Hepatocyte (in vitro differentiated cells): ENCODE results near the gene PRRG3. TPM values are rescaled to one million over a fixed set of nuclear protein-coding genes. Genes with fewer than 3 reads are reported as not detected.

Source experiments
- DNase-seq: peaks from one replicate; pipeline ENCODE4 v3.0.0-alpha.2; 2016; ENCODE audit warnings: low spot score
- H2AFZ ChIP-seq: fragments of 200-600 bp; sonication (generic); 2 replicates; pipeline ENCODE4 v1.6.0; 2016; ENCODE audit warnings: antibody characterized with exemption, mild to moderate bottlenecking
- H3K27ac ChIP-seq: fragments of 200-600 bp; sonication (generic); 2 replicates; pipeline ENCODE4 v1.5.1; 2016; ENCODE audit warnings: mild to moderate bottlenecking
- H3K27me3 ChIP-seq: fragments of 200-600 bp; sonication (generic); 2 replicates; pipeline ENCODE4 v1.6.1; 2016
- H3K36me3 ChIP-seq: fragments of 200-600 bp; sonication (generic); replicated peaks from 2 replicates; pipeline ENCODE4 v1.5.1; 2016; ENCODE audit warnings: low read depth; ENCODE audit not compliant: insufficient read depth
- H3K4me1 ChIP-seq: fragments of 200-600 bp; sonication (generic); 2 replicates; pipeline ENCODE4 v1.5.1; 2016; ENCODE audit warnings: mild to moderate bottlenecking, moderate library complexity; ENCODE audit not compliant: insufficient read depth
- H3K4me2 ChIP-seq: fragments of 200-600 bp; sonication (generic); 2 replicates; pipeline ENCODE4 v1.6.0; 2016
- H3K4me3 ChIP-seq: fragments of 200-600 bp; sonication (generic); 2 replicates; pipeline ENCODE4 v1.5.1; 2016; ENCODE audit warnings: mild to moderate bottlenecking
- H3K79me2 ChIP-seq: fragments of 200-600 bp; sonication (generic); 2 replicates; pipeline ENCODE4 v1.6.0; 2017; ENCODE audit warnings: mild to moderate bottlenecking
- H3K9me2 ChIP-seq: fragments of 200-600 bp; sonication (generic); replicated peaks from 2 replicates; pipeline ENCODE4 v1.6.0; 2017; ENCODE audit warnings: mild to moderate bottlenecking; ENCODE audit not compliant: insufficient read depth
- H3K9me3 ChIP-seq: fragments of 200-600 bp; sonication (generic); 2 replicates; pipeline ENCODE4 v1.5.1; 2016; ENCODE audit warnings: low read depth, mild to moderate bottlenecking
- H4K20me1 ChIP-seq: fragments of 200-600 bp; sonication (generic); 2 replicates; pipeline ENCODE4 v1.6.0; 2016; ENCODE audit warnings: mild to moderate bottlenecking; ENCODE audit not compliant: insufficient read depth, poor library complexity, severe bottlenecking
- EZH2 ChIP-seq: fragments of 200-600 bp; sonication (generic); IDR thresholded peaks from 2 replicates; pipeline ENCODE4 v1.6.1; 2016; ENCODE audit warnings: antibody characterized with exemption, mild to moderate bottlenecking, borderline replicate concordance
- EZH2phosphoT487 ChIP-seq: fragments of 200-600 bp; sonication (generic); IDR thresholded peaks from one replicate; pipeline ENCODE4 v1.6.1; 2018; ENCODE audit warnings: antibody characterized with exemption, mild to moderate bottlenecking, low read depth, moderate library complexity; ENCODE audit not compliant: unreplicated experiment, severe bottlenecking
- WGBS: methylation state at CpG from one replicate; pipeline ENCODE4 v1.1.6; 2016; ENCODE audit warnings: low lambda C conversion rate; ENCODE audit errors: missing lambda C conversion rate; 5-methylcytosine and 5-hydroxymethylcytosine counted together
- polyA plus RNA-seq: library from polyadenylated mRNA; unstranded; fragments of >200 nt; fragmentation: Nextera tagmentation; extraction: Ambion mirVana; gene quantifications from 2 replicates; pipeline ENCODE4 v1.2.1, GENCODE V29; 2016
- total RNA-seq: library from RNA; depleted of rRNA; stranded (reverse); fragments of >200 nt; gene quantifications from 2 replicates; pipeline ENCODE4 v1.2.3, GENCODE V29; 2014
- TF ChIP-seq, protein P1 (sequence below): fragments of 200-600 bp; sonication (generic); IDR thresholded peaks from 2 replicates; pipeline ENCODE4 v1.5.1; 2016; ENCODE audit warnings: antibody characterized with exemption, mild to moderate bottlenecking; ENCODE audit not compliant: poor library complexity

Gene PRRG3
- total and polyA plus RNA-seq, 2 experiments from 2014 or later = 0.17 to 0.22 TPM

DNA sequence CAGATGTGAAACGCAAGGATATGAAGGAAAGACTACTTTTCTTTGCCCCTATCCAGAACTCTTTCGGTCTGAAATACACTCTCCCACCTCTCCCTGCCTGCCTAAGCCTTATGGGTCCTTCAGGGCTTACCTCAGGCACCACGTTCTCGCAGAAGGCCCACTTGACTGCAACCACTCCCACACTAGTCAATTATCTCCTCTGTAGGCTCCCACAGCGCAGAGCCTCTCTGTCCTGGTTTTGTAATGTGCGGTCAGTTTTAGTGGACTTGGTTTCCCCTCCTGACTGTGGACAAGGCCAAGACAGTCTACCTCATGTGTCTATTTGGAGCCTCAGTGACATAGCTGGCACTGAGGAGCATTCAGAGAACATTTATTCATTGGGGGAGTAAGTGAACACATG lies 50.4 kb downstream of the PRRG3 start:
- no peaks in the 10 kb centered on the region for H4K20me1 ChIP-seq
- 68% methylated on average over 6 of the region's 6 CpGs for WGBS
- TF ChIP-seq, protein P1, sequence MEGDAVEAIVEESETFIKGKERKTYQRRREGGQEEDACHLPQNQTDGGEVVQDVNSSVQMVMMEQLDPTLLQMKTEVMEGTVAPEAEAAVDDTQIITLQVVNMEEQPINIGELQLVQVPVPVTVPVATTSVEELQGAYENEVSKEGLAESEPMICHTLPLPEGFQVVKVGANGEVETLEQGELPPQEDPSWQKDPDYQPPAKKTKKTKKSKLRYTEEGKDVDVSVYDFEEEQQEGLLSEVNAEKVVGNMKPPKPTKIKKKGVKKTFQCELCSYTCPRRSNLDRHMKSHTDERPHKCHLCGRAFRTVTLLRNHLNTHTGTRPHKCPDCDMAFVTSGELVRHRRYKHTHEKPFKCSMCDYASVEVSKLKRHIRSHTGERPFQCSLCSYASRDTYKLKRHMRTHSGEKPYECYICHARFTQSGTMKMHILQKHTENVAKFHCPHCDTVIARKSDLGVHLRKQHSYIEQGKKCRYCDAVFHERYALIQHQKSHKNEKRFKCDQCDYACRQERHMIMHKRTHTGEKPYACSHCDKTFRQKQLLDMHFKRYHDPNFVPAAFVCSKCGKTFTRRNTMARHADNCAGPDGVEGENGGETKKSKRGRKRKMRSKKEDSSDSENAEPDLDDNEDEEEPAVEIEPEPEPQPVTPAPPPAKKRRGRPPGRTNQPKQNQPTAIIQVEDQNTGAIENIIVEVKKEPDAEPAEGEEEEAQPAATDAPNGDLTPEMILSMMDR = no peak
- no peak for TF ChIP-seq EZH2phosphoT487
- no peak for TF ChIP-seq EZH2

GRCh38 chrX:151746502-151746901 lies 51.2 kb downstream of the PRRG3 start:
- no peak overlapping the region for H3K4me2 ChIP-seq

More for the DNA sequence above, 50.4 kb downstream of the PRRG3 start:
- no peak for DNase-seq
- H2AFZ ChIP-seq = no peak overlapping the region
- H3K4me2 ChIP-seq = no peak overlapping the region
- no peak overlapping the region for H3K27ac ChIP-seq
- H3K79me2 ChIP-seq = no peaks in the 10 kb centered on the region
- H3K4me3 ChIP-seq = no peak overlapping the region
- no peaks in the 10 kb centered on the region for H3K4me1 ChIP-seq
- no peaks in the 10 kb centered on the region for H3K9me2 ChIP-seq
- no peaks in the 10 kb centered on the region for H3K9me3 ChIP-seq
- H3K27me3 ChIP-seq = no peaks in the 10 kb centered on the region
- H3K36me3 ChIP-seq = no peaks in the 10 kb centered on the region

DNA sequence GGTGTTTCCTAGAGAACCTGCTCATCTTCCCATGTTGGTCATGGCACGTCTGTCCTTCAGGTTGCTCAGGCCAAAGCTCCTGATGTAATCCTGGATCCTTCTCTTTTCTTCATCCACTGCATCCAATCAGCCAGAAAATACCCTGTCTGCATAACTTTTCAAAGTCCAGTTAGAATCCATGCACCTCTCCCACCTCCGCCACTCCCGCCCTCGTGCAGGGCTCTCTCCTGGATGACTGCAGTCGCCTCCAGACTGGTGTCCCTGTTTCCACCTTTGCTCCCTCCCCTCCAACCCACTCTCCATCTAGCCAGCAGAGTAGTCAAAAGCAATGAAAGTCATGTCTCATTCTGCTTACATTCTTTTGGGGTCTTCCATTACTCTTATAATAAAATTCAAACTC lies 55.3 kb downstream of the PRRG3 start:
- no peaks in the 10 kb centered on the region for H3K36me3 ChIP-seq
- no peaks in the 10 kb centered on the region for H3K4me1 ChIP-seq
- H3K9me2 ChIP-seq = no peaks in the 10 kb centered on the region
- no peak overlapping the region for H3K27ac ChIP-seq
- H3K79me2 ChIP-seq = no peaks in the 10 kb centered on the region
- 89% methylated on average over 5 of the region's 5 CpGs for WGBS
- no peaks in the 10 kb centered on the region for H4K20me1 ChIP-seq
- H2AFZ ChIP-seq = no peak overlapping the region
- DNase-seq = no peak
- H3K4me3 ChIP-seq = no peak overlapping the region
- H3K27me3 ChIP-seq = no peaks in the 10 kb centered on the region
- no peak overlapping the region for H3K4me2 ChIP-seq
- no peak for TF ChIP-seq EZH2phosphoT487
- TF ChIP-seq, protein P1 = no peak
- TF ChIP-seq EZH2 = no peak
- no peaks in the 10 kb centered on the region for H3K9me3 ChIP-seq

More at GRCh38 chrX:151746502-151746901, 51.2 kb downstream of the PRRG3 start:
- Histone ChIP-seq H3K9me2 (no peaks in the 10 kb centered on the region), H3K4me3 (no peak overlapping the region), H2AFZ (no peak overlapping the region), H3K27me3 (no peaks in the 10 kb centered on the region), H3K27ac (no peak overlapping the region), H3K9me3 (no peaks in the 10 kb centered on the region), H4K20me1 (no peaks in the 10 kb centered on the region), H3K36me3 (no peaks in the 10 kb centered on the region), H3K4me1 (no peaks in the 10 kb centered on the region), H3K79me2 (no peaks in the 10 kb centered on the region)
- 49% methylated on average over 2 of the region's 2 CpGs for WGBS
- no peak for DNase-seq
- TF ChIP-seq EZH2phosphoT487 (no peak), EZH2 (no peak)
- TF ChIP-seq, protein P1 = no peak

GRCh38 chrX:151752847-151753246 lies 57.6 kb downstream of the PRRG3 start:
- whole genome bisulfite sequencing = 82% methylated on average over 5 of the region's 5 CpGs
- no peaks in the 10 kb centered on the region for H4K20me1 ChIP-seq
- no peak overlapping the region for H3K4me2 ChIP-seq
- TF ChIP-seq, protein P1 = no peak
- no peak overlapping the region for H3K4me3 ChIP-seq
- H3K9me3 ChIP-seq = no peaks in the 10 kb centered on the region
- no peak overlapping the region for H3K27ac ChIP-seq
- no peaks in the 10 kb centered on the region for H3K27me3 ChIP-seq
- no peaks in the 10 kb centered on the region for H3K79me2 ChIP-seq
- no peaks in the 10 kb centered on the region for H3K9me2 ChIP-seq
- no peaks in the 10 kb centered on the region for H3K36me3 ChIP-seq
- H3K4me1 ChIP-seq = no peaks in the 10 kb centered on the region
- no peak for DNase-seq
- no peak overlapping the region for H2AFZ ChIP-seq
